ENCODE results near the gene AP5M1.

- TF ChIP-seq CTCF (IDR thresholded peaks at IDR 0.05) (no peak), POLR2AphosphoS5 (IDR thresholded peaks at IDR 0.05) (no peak), POLR2A (IDR thresholded peaks at IDR 0.05) (no peak)
Measured at GRCh38 chr14:57274551-57274950, 5.8 kb downstream of the AP5M1 start.
